GM12878 (cell line): ENCODE results near the gene SNRPF. TPM values are rescaled to one million over a fixed set of nuclear protein-coding genes. Genes with fewer than 3 reads are reported as not detected.

ENCODE experiments used
- ATAC-seq: fragments of 200-7000 bp; cut with Tn5 transposase; 3 replicates; pipeline ENCODE4 v1.9.1; 2020; ENCODE audit warnings: mild to moderate bottlenecking, moderate library complexity
- BruUV-seq: library from RNA; stranded (reverse); fragments of 400-500 nt; replicated peaks from 2 replicates; lab custom pipeline; 2021; lab: Mats Ljungman, UMichigan
- CTCF ChIA-PET: fragments of 300-600 bp; sonication (Branson Sonifier 250); formaldehyde crosslinking; extraction: SDS; loops from one replicate; lab custom pipeline; 2021; ENCODE audit warnings: inconsistent platforms; lab: Yijun Ruan, JAX
- POLR2A ChIA-PET: fragments of 350-600 bp; formaldehyde crosslinking; extraction: SDS; loops from one replicate; lab custom pipeline; 2021; ENCODE audit warnings: inconsistent platforms; lab: Charles Lee
- RAD21 ChIA-PET: fragments of 300-600 bp; sonication (Branson Sonifier 250); formaldehyde crosslinking; loops from one replicate; lab custom pipeline; 2023; ENCODE audit warnings: antibody characterized with exemption; ENCODE audit not compliant: unreplicated experiment; lab: Charles Lee
- SMC1A ChIA-PET: fragments of 300-600 bp; sonication (Branson Sonifier 250); formaldehyde crosslinking; loops from one replicate; lab custom pipeline; 2023; ENCODE audit not compliant: unreplicated experiment, uncharacterized antibody; lab: Charles Lee
- DNase-seq: peaks from one replicate; pipeline ENCODE4 v3.0.0-alpha.2; 2011; ENCODE audit warnings: low read depth, low spot score
- FAIRE-seq: peaks from 3 replicates; lab custom pipeline; 2011; peaks lifted over from hg19 to GRCh38; lab: Jason Lieb, UNC
- H2AFZ ChIP-seq: 2 replicates; pipeline ENCODE4 v1.6.0; 2011; ENCODE audit warnings: low read depth, low read length, control low read depth; ENCODE audit not compliant: control insufficient read depth
- H3K27ac ChIP-seq: 2 replicates; pipeline ENCODE4 v1.5.1; 2011; ENCODE audit warnings: control low read depth; ENCODE audit not compliant: control insufficient read depth, insufficient read depth
- H3K27me3 ChIP-seq, 2 experiments: replicated peaks in 1 of 2; 2 replicates each; pipeline versions ENCODE4 v1.6.0 to v1.6.1; 2011; ENCODE audit warnings: low read length in 1 of 2; ENCODE audit not compliant: control insufficient read depth in 2 of 2, insufficient read depth in 2 of 2
- H3K36me3 ChIP-seq, 2 experiments: 2 replicates each; pipeline ENCODE4 v1.5.1; 2011; ENCODE audit warnings: low read length in 1 of 2; ENCODE audit not compliant: control insufficient read depth in 2 of 2, insufficient read depth in 2 of 2
- H3K4me1 ChIP-seq: 2 replicates; pipeline ENCODE4 v1.6.1; 2011; ENCODE audit warnings: mild to moderate bottlenecking, low read length, moderate library complexity, mixed read lengths; ENCODE audit not compliant: control insufficient read depth, insufficient read depth
- H3K4me2 ChIP-seq: 2 replicates; pipeline ENCODE4 v1.6.0; 2011; ENCODE audit warnings: control low read depth; ENCODE audit not compliant: control insufficient read depth, insufficient read depth
- H3K4me3 ChIP-seq: fragments of 200-600 bp; sonication (generic); 2 replicates; pipeline ENCODE4 v1.5.1; 2016
- H3K79me2 ChIP-seq: 2 replicates; pipeline ENCODE4 v1.6.0; 2011; ENCODE audit warnings: low read length; ENCODE audit not compliant: control insufficient read depth, insufficient read depth
- H3K9ac ChIP-seq: 2 replicates; pipeline ENCODE4 v1.8.0; 2011; ENCODE audit warnings: low read length, control low read depth, mixed read lengths; ENCODE audit not compliant: control insufficient read depth, insufficient read depth
- H3K9me3 ChIP-seq: replicated peaks from 3 replicates; pipeline ENCODE4 v1.5.1; 2011; ENCODE audit warnings: mild to moderate bottlenecking, low read length; ENCODE audit not compliant: control insufficient read depth, insufficient read depth
- H4K20me1 ChIP-seq: 2 replicates; pipeline ENCODE4 v1.6.0; 2011; ENCODE audit not compliant: control insufficient read depth, insufficient read depth
- CEBPB ChIP-seq, 2 experiments: fragments of 150-350 bp in 1 of 2; IDR thresholded peaks; 2 replicates each; pipeline ENCODE4 v1.6.1; 2012 to 2014; ENCODE audit warnings: low read depth in 2 of 2, low read length in 2 of 2, borderline replicate concordance in 1 of 2, inconsistent platforms in 1 of 2
- CTCF ChIP-seq, 3 experiments: IDR thresholded peaks in 2 of 3; conservative IDR thresholded peaks in 1 of 3; 2 replicates each; pipeline ENCODE4 v1.5.1; 2011; ENCODE audit warnings: low read depth in 3 of 3, low read length in 3 of 3, mild to moderate bottlenecking in 3 of 3, control low read depth in 2 of 3, moderate library complexity in 2 of 3, inconsistent platforms in 1 of 3, mixed read lengths in 1 of 3; ENCODE audit not compliant: control insufficient read depth in 2 of 3, insufficient read depth in 1 of 3; ENCODE audit errors: extremely low read depth in 1 of 3
- RAD21 ChIP-seq: IDR thresholded peaks from 2 replicates; pipeline ENCODE4 v1.6.1; 2011; ENCODE audit warnings: mild to moderate bottlenecking, low read depth, low read length, moderate library complexity; ENCODE audit not compliant: insufficient read depth
- SMC3 ChIP-seq: IDR thresholded peaks from 2 replicates; pipeline ENCODE4 v1.6.1; 2011; ENCODE audit warnings: low read length, improper control_type of control experiment, borderline replicate concordance
- YY1 ChIP-seq: IDR thresholded peaks from 2 replicates; pipeline ENCODE4 v1.6.1; 2011; ENCODE audit warnings: low read depth, mild to moderate bottlenecking, low read length
- WGBS: methylation state at CpG from one replicate; pipeline ENCODE4 v1.1.6; 2016; ENCODE audit warnings: low lambda C conversion rate; ENCODE audit not compliant: insufficient replicate concordance, insufficient coverage; ENCODE audit errors: missing lambda C conversion rate; 5-methylcytosine and 5-hydroxymethylcytosine counted together
- in situ Hi-C: fragments of 300-500 bp; cut with MboI; formaldehyde crosslinking; loops from 9 replicates; pipeline ENCODE4 v1.14.3; 2018; ENCODE audit warnings: mixed read lengths
- intact Hi-C: fragments of 100-400 bp; cut with micrococcal nuclease; formaldehyde crosslinking; loops from one replicate; pipeline ENCODE4 v1.14.2; 2022; ENCODE audit not compliant: unreplicated experiment
- polyA plus RNA-seq, 11 experiments: library from polyadenylated mRNA; depleted of rRNA in 4 of 11; unstranded in 6 of 11; stranded (reverse) in 5 of 11; fragments of >200 nt; fragmentation: Nextera tagmentation in 4 of 11; fragmentation: Illumina TruSeq in 1 of 11; extraction: Ambion mirVana in 4 of 11; extraction: Trizol in 1 of 11; gene quantifications; 1 replicate in 1 of 11; 2 replicates in 10 of 11; pipeline versions ENCODE4 v1.2.1 to v1.2.3, GENCODE V29; 2011 to 2016; ENCODE audit warnings: inconsistent platforms in 2 of 11, missing spikeins in 2 of 11, low read depth in 1 of 11
- total RNA-seq, 4 experiments: library from RNA; depleted of rRNA in 3 of 4; stranded (reverse); fragments of >200 nt in 3 of 4; fragmentation: Illumina TruSeq in 1 of 4; extraction: Trizol in 1 of 4; gene quantifications; 2 replicates each; pipeline versions ENCODE4 v1.2.1 to v1.2.3, GENCODE V29; 2013 to 2021

The SNRPF gene
- total and polyA plus RNA-seq, 10 of the 15 experiments (the other 5 are each of a cell fraction or from before 2014, with no cell fraction given) = 36.5 to 204 (median 77.9) TPM

GRCh38 chr12:95848575-95849388 is 10.0 kb upstream of the SNRPF start:
- H3K79me2 ChIP-seq = no peaks in the 10 kb centered on the region
- no peak overlapping the region for H3K27ac ChIP-seq
- peaks cover 0 to 3% of the 10 kb centered on the region in 2 experiments; a peak in 2 of 4 replicates for H3K27me3 ChIP-seq
- H4K20me1 ChIP-seq = no peaks in the 10 kb centered on the region
- TF ChIP-seq RAD21 (peak; percentile 40; the same call in 1 of the 2 replicates), YY1 (no peak), SMC3 (peak; percentile 16; the same call in 1 of the 2 replicates), CEBPB (IDR thresholded peaks at IDR 0.05; ENCODE audit: borderline replicate concordance in 1 of 2, low read depth in 2 of 2, low read length in 2 of 2) (no peak), CTCF (IDR thresholded peaks at IDR 0.05 in 2 of 3, conservative IDR thresholded peaks at IDR 0.05 in 1 of 3; ENCODE audit: control insufficient read depth in 2 of 3, extremely low read depth in 1 of 3, insufficient read depth in 1 of 3, low read depth in 3 of 3, low read length in 3 of 3) (peak in 2 of 3 experiments; percentile 5 to 24; a peak in 2 of 6 replicates)
- TF ChIP-seq, all 136 proteins: peak for 3
- ChIA-PET SMC1A (interaction anchor here (0.6 to 1.4 kb wide), 2 partner anchors 21 to 668 kb away, joined by 3 read pairs; no protein-coding TSS in a partner anchor), POLR2A (no interaction called here), RAD21 (no interaction called here), CTCF (interaction anchor here (0.6 kb wide), 1 partner anchor 34 kb away, joined by 3 read pairs; no protein-coding TSS in a partner anchor)
- intact Hi-C loops = no loop called here
- Histone ChIP-seq H3K36me3 (no peaks in the 10 kb centered on the region), H2AFZ (no peak overlapping the region), H3K4me3 (no peak overlapping the region), H3K4me1 (no peaks in the 10 kb centered on the region), H3K9me3 (no peaks in the 10 kb centered on the region), H3K4me2 (no peak overlapping the region), H3K9ac (no peak overlapping the region)
- FAIRE-seq (no peak), ATAC-seq (no peak), DNase-seq (no peak)
- 49% methylated on average over 8 of the region's 8 CpGs for WGBS
- BruUV-seq = no TSS peak
- in situ Hi-C loops = no loop called here
